ENCODE results near the gene VPS37C. TPM values are rescaled to one million over a fixed set of nuclear protein-coding genes. Genes with fewer than 3 reads are reported as not detected.

The VPS37C gene
- total RNA-seq, 1 experiment from 2014 or later: 19.0 TPM

GRCh38 chr11:61121917-61122316 lies 39.3 kb downstream of the VPS37C start:
- no peak overlapping the region for H4K8ac ChIP-seq (replicated peaks; ENCODE audit: insufficient read length, low read depth, low read length)
- H3K23me2 ChIP-seq (ENCODE audit: insufficient read length, low read depth, low read length, poor library complexity, severe bottlenecking): no peaks in the 10 kb centered on the region
- H4K20me1 ChIP-seq (ENCODE audit: control insufficient read depth, insufficient read depth, insufficient read length): no peaks in the 10 kb centered on the region
- H3K4me3 Mint-ChIP-seq: no peak overlapping the region
- H3K4me1 ChIP-seq (ENCODE audit: insufficient read depth, low read length): no peaks in the 10 kb centered on the region
- no peak overlapping the region for H3K56ac ChIP-seq (ENCODE audit: insufficient read length, low read depth, low read length)
- WGBS (ENCODE audit: extremely low coverage, insufficient read length, low lambda C conversion rate): no CpG with 5 or more reads among the region's 2 CpGs
- H2BK120ac ChIP-seq (ENCODE audit: low read depth, low read length, poor library complexity, severe bottlenecking): no peak overlapping the region
- H3K4me1 Mint-ChIP-seq: peaks cover 2 to 18% of the 10 kb centered on the region in 2 experiments; a peak in 3 of 4 replicates
- H3K79me1 ChIP-seq (ENCODE audit: insufficient read depth, low read depth, low read length, poor library complexity, severe bottlenecking): no peaks in the 10 kb centered on the region
- no peak overlapping the region for H3K4me2 ChIP-seq (ENCODE audit: insufficient read depth, insufficient read length, low read length)
- H3T11ph ChIP-seq (ENCODE audit: low read length): no peak overlapping the region
- no peak overlapping the region for H3K27ac Mint-ChIP-seq
- no peak overlapping the region for H2AFZ ChIP-seq (ENCODE audit: low read length)
- H3K27me3 Mint-ChIP-seq (ENCODE audit: low read depth): no peaks in the 10 kb centered on the region; the same call in 1 of the 2 replicates
- TF ChIP-seq CTCF (conservative IDR thresholded peaks at IDR 0.05): no peak
- H3K14ac ChIP-seq (ENCODE audit: insufficient read depth, low read length): no peak overlapping the region
- H2BK15ac ChIP-seq (ENCODE audit: low read depth, low read length): no peak overlapping the region
- no peaks in the 10 kb centered on the region for H3K27me3 ChIP-seq (ENCODE audit: insufficient read depth, low read length)
- no peak overlapping the region for H3K9ac ChIP-seq (ENCODE audit: extremely low read depth, insufficient read length, low read length)
- DNase-seq: no peak
- H3K18ac ChIP-seq (ENCODE audit: insufficient read length, low read depth, low read length): no peak overlapping the region
- H3K9me3 ChIP-seq (ENCODE audit: control insufficient read depth, low read depth, low read length): no peaks in the 10 kb centered on the region
- no peaks in the 10 kb centered on the region for H3K9me3 Mint-ChIP-seq
- H2BK5ac ChIP-seq (ENCODE audit: insufficient read length, low read length): no peak overlapping the region
- no peak overlapping the region for H4K91ac ChIP-seq (ENCODE audit: insufficient read length, low read depth, low read length)
- H3K36me3 Mint-ChIP-seq (ENCODE audit: insufficient read depth in 1 of 3, low read depth in 3 of 3): no peaks in the 10 kb centered on the region
- H2BK20ac ChIP-seq (ENCODE audit: low read depth, low read length, poor library complexity, severe bottlenecking): no peak overlapping the region
- no peak overlapping the region for H3K4ac ChIP-seq (ENCODE audit: low read depth, low read length)
- no peak overlapping the region for H2AK5ac ChIP-seq (ENCODE audit: insufficient read length, low read length)
- no peak overlapping the region for H2BK12ac ChIP-seq (ENCODE audit: insufficient read length, low read depth, low read length)
- no peak overlapping the region for H4K5ac ChIP-seq (ENCODE audit: insufficient read length, low read depth, low read length)
- H3K23ac ChIP-seq (ENCODE audit: insufficient read length, low read depth, low read length): no peak overlapping the region
- H3K79me2 ChIP-seq (ENCODE audit: insufficient read depth, low read length): no peaks in the 10 kb centered on the region
- H3K27ac ChIP-seq (ENCODE audit: insufficient read length, low read depth, low read length): no peak overlapping the region
